Neuronal stem cell (in vitro differentiated cells): ENCODE measurements around the gene TGM2.
A peak's percentile ranks its signal among the peaks of the same experiment; 100 is the strongest.

Experiments
- DNase-seq: peaks from one replicate; pipeline ENCODE4 v3.0.0-alpha.2; 2013; ENCODE audit warnings: low spot score
- H2AFZ ChIP-seq: one replicate; pipeline ENCODE4 v1.6.1; 2013; ENCODE audit warnings: mild to moderate bottlenecking, low read length, inconsistent platforms
- H2AK5ac ChIP-seq: 2 replicates; pipeline ENCODE4 v1.6.1; 2013; ENCODE audit warnings: low read depth, mild to moderate bottlenecking, inconsistent platforms, low read length, moderate library complexity, mixed read lengths
- H2BK120ac ChIP-seq: 2 replicates; pipeline ENCODE4 v1.6.1; 2013; ENCODE audit warnings: low read depth, mild to moderate bottlenecking, inconsistent platforms, low read length, moderate library complexity, mixed read lengths
- H2BK12ac ChIP-seq: one replicate; pipeline ENCODE4 v1.6.1; 2013; ENCODE audit warnings: low read length, inconsistent platforms
- H2BK15ac ChIP-seq: 2 replicates; pipeline ENCODE4 v1.6.1; 2013; ENCODE audit warnings: mild to moderate bottlenecking, low read length, inconsistent platforms, mixed read lengths
- H2BK5ac ChIP-seq: one replicate; pipeline ENCODE4 v1.6.1; 2013; ENCODE audit warnings: inconsistent platforms, mild to moderate bottlenecking, low read length, moderate library complexity
- H3K14ac ChIP-seq: one replicate; pipeline ENCODE4 v1.6.1; 2013; ENCODE audit warnings: low read length, inconsistent platforms
- H3K18ac ChIP-seq: 2 replicates; pipeline ENCODE4 v1.6.1; 2013; ENCODE audit warnings: low read length, inconsistent platforms
- H3K23ac ChIP-seq: 2 replicates; pipeline ENCODE4 v1.6.1; 2013; ENCODE audit warnings: low read depth, mild to moderate bottlenecking, mixed read lengths, low read length, inconsistent platforms; ENCODE audit not compliant: poor library complexity
- H3K27ac ChIP-seq: replicated peaks from 3 replicates; pipeline ENCODE4 v1.5.1; 2013; ENCODE audit warnings: low read length, inconsistent platforms
- H3K27me3 ChIP-seq, 3 experiments: 2 replicates each; pipeline ENCODE4 v1.6.1; 2013; ENCODE audit warnings: low read length in 3 of 3, mild to moderate bottlenecking in 2 of 3, inconsistent platforms in 1 of 3, low read depth in 1 of 3, mixed read lengths in 1 of 3, moderate library complexity in 1 of 3; ENCODE audit not compliant: control insufficient read depth in 3 of 3, insufficient read depth in 3 of 3
- H3K36me3 ChIP-seq, 2 donors: replicated peaks in 1 of 2; 2 replicates each; pipeline ENCODE4 v1.6.1; 2013; ENCODE audit warnings: low read length in 2 of 2; ENCODE audit not compliant: control insufficient read depth in 2 of 2, insufficient read depth in 2 of 2
- H3K4ac ChIP-seq: 2 replicates; pipeline ENCODE4 v1.6.1; 2013; ENCODE audit warnings: inconsistent platforms, mild to moderate bottlenecking, low read length, moderate library complexity
- H3K4me1 ChIP-seq, 2 donors: 1 replicate in 1 of 2; 2 replicates in 1 of 2; pipeline ENCODE4 v1.6.1; 2013; ENCODE audit warnings: low read length in 2 of 2, low read depth in 1 of 2; ENCODE audit not compliant: control insufficient read depth in 2 of 2, insufficient read depth in 1 of 2
- H3K4me2 ChIP-seq: one replicate; pipeline ENCODE4 v1.6.1; 2013; ENCODE audit warnings: mild to moderate bottlenecking, low read length, inconsistent platforms; ENCODE audit not compliant: insufficient read depth, poor library complexity, severe bottlenecking
- H3K4me3 ChIP-seq, 2 donors: 2 replicates each; pipeline ENCODE4 v1.5.1; 2013; ENCODE audit warnings: low read length in 2 of 2, mild to moderate bottlenecking in 2 of 2, inconsistent platforms in 1 of 2, moderate library complexity in 1 of 2
- H3K79me1 ChIP-seq: one replicate; pipeline ENCODE4 v1.6.1; 2013; ENCODE audit warnings: low read depth, mild to moderate bottlenecking, inconsistent platforms, low read length, moderate library complexity
- H3K9ac ChIP-seq: one replicate; pipeline ENCODE4 v1.6.1; 2013; ENCODE audit warnings: mild to moderate bottlenecking, low read depth, low read length, inconsistent platforms; ENCODE audit not compliant: poor library complexity
- H3K9me3 ChIP-seq, 2 donors: replicated peaks in 1 of 2; 2 replicates each; pipeline versions ENCODE3 to v1.6.1; 2013; ENCODE audit warnings: low read length in 2 of 2, mild to moderate bottlenecking in 2 of 2, inconsistent platforms in 1 of 2, low read depth in 1 of 2, mixed read lengths in 1 of 2, moderate library complexity in 1 of 2; ENCODE audit not compliant: control insufficient read depth in 2 of 2, insufficient read depth in 1 of 2
- H4K8ac ChIP-seq: one replicate; pipeline ENCODE4 v1.6.1; 2013; ENCODE audit warnings: low read depth, mild to moderate bottlenecking, inconsistent platforms, low read length, moderate library complexity
- H4K91ac ChIP-seq: one replicate; pipeline ENCODE4 v1.6.1; 2013; ENCODE audit warnings: low read length, low read depth, mild to moderate bottlenecking, inconsistent platforms; ENCODE audit not compliant: poor library complexity
- WGBS, 2 donors: extraction: QIAGEN DNeasy Blood & Tissue Kit; methylation state at CpG; one replicate each; pipeline ENCODE4 v1.1.7; 2013; ENCODE audit warnings: missing lambda C conversion rate in 2 of 2, mixed read lengths in 1 of 2; ENCODE audit not compliant: insufficient read length in 2 of 2, insufficient replicate concordance in 1 of 2; ENCODE audit errors: extremely low coverage in 2 of 2; 5-methylcytosine and 5-hydroxymethylcytosine counted together

The TGM2 gene

GRCh38 chr20:38132156-38132909 is 32.7 kb downstream of the TGM2 start:
- Histone ChIP-seq H3K23ac (no peak overlapping the region), H3K9ac (no peak overlapping the region), H3K27ac (no peak overlapping the region), H2BK12ac (no peak overlapping the region), H3K4me3 (no peak overlapping the region), H2AK5ac (no peak overlapping the region), H2AFZ (no peak overlapping the region), H3K18ac (peak overlapping the region; percentile 15), H3K9me3 (no peaks in the 10 kb centered on the region), H3K27me3 (no peaks in the 10 kb centered on the region), H2BK120ac (no peak overlapping the region), H3K4me1 (peaks cover 3 to 8% of the 10 kb centered on the region in 2 donors), H2BK5ac (no peak overlapping the region), H2BK15ac (no peak overlapping the region), H3K4me2 (no peak overlapping the region), H4K8ac (no peak overlapping the region), H3K14ac (peak overlapping the region; percentile 42), H4K91ac (no peak overlapping the region), H3K79me1 (no peaks in the 10 kb centered on the region), H3K36me3 (no peaks in the 10 kb centered on the region), H3K4ac (no peak overlapping the region)
- DNase-seq = no peak
- WGBS, 2 donors = no CpG with 5 or more reads among the region's 26 CpGs

GRCh38 chr20:38131588-38132121 is 33.4 kb downstream of the TGM2 start:
- H3K9me3 ChIP-seq = no peaks in the 10 kb centered on the region
- no peak overlapping the region for H2BK15ac ChIP-seq
- H3K36me3 ChIP-seq = no peaks in the 10 kb centered on the region
- H3K4ac ChIP-seq = no peak overlapping the region
- no peak overlapping the region for H4K8ac ChIP-seq
- no peak overlapping the region for H3K27ac ChIP-seq
- no peak overlapping the region for H3K23ac ChIP-seq
- H2AFZ ChIP-seq = no peak overlapping the region
- H2BK5ac ChIP-seq = no peak overlapping the region
- no peak for DNase-seq
- H2BK120ac ChIP-seq = no peak overlapping the region
- no peaks in the 10 kb centered on the region for H3K27me3 ChIP-seq
- H2BK12ac ChIP-seq = no peak overlapping the region
- no peaks in the 10 kb centered on the region for H3K79me1 ChIP-seq
- no peak overlapping the region for H3K18ac ChIP-seq
- no peak overlapping the region for H3K14ac ChIP-seq
- no CpG with 5 or more reads among the region's 3 CpGs for WGBS, 2 donors
- H3K4me1 ChIP-seq = peaks cover 3 to 8% of the 10 kb centered on the region in 2 donors
- no peak overlapping the region for H2AK5ac ChIP-seq
- no peak overlapping the region for H4K91ac ChIP-seq
- no peak overlapping the region for H3K4me2 ChIP-seq
- no peak overlapping the region for H3K9ac ChIP-seq
- H3K4me3 ChIP-seq = no peak overlapping the region

- Histone ChIP-seq H3K36me3 (no peaks in the 10 kb centered on the region), H3K14ac (no peak overlapping the region), H4K91ac (no peak overlapping the region), H2BK12ac (no peak overlapping the region), H3K27ac (no peak overlapping the region), H3K4me2 (no peak overlapping the region), H4K8ac (no peak overlapping the region), H3K4ac (no peak overlapping the region), H2BK120ac (no peak overlapping the region), H2BK5ac (no peak overlapping the region), H2AK5ac (no peak overlapping the region), H3K23ac (no peak overlapping the region), H3K18ac (peak overlapping the region; percentile 50), H3K9ac (peak overlapping the region; percentile 55), H2AFZ (peak overlapping the region; percentile 90), H3K9me3 (no peaks in the 10 kb centered on the region), H3K4me1 (peaks cover 3 to 8% of the 10 kb centered on the region in 2 donors), H3K4me3 (no peak overlapping the region), H2BK15ac (no peak overlapping the region), H3K79me1 (no peaks in the 10 kb centered on the region), H3K27me3 (no peaks in the 10 kb centered on the region)
- no peak for DNase-seq
- no CpG with 5 or more reads among the region's 19 CpGs for WGBS, 2 donors
Measured at GRCh38 chr20:38130687-38131587, 34.1 kb downstream of the TGM2 start.
